Right ventricle myocardium superior (tissue), 1 donor: ENCODE measurements around the gene NUDT13. TPM values are rescaled to one million over a fixed set of nuclear protein-coding genes. Genes with fewer than 3 reads are reported as not detected.
A peak's percentile ranks its signal among the peaks of the same experiment; 100 is the strongest.

Source experiments
- ATAC-seq: fragments of 200-7000 bp; cut with Tn5 transposase; one replicate; pipeline ENCODE4 v1.9.1; 2020; ENCODE audit warnings: mild to moderate bottlenecking; ENCODE audit not compliant: poor library complexity
- DNase-seq: peaks from one replicate; pipeline ENCODE4 v3.0.0-alpha.2; 2020
- intact Hi-C: fragments of 100-400 bp; cut with DNase I; formaldehyde crosslinking; loops from one replicate; pipeline ENCODE4 v1.11.2; 2022
- long read RNA-seq: library from polyadenylated mRNA; unstranded; transcript quantifications from one replicate; pipeline ENCODE4 v2.0.0, GENCODE V29; 2021
- total RNA-seq: library from RNA; stranded (reverse); fragmentation: NEBNext Ultra II Directional; extraction: Animal tissue kit (Norgen Biotek cat#: 25700); gene quantifications from one replicate; pipeline ENCODE4 v1.2.1, GENCODE V29; 2021
- donor health status: DM: no; HTN: yes; CAD: no; lungs with severe emphysema.

The NUDT13 gene
- total RNA-seq = 4.1 TPM
- long read RNA-seq, partial matches to known transcripts = 0 of 7 reads
- long read RNA-seq, other reads (novel, unspliced or antisense) = 3 of 7 reads

GRCh38 chr10:73110345-73110849 lies at the start of gene NUDT13:
TSS of gene NUDT13 (plus strand) at chr10:73110455. CDS start at chr10:73114366, 3,911 bp downstream.
- ATAC-seq (peak; percentile 97), DNase-seq (peak; percentile 61)
- intact Hi-C loops = no loop called here

- intact Hi-C loops = no loop called here
- ATAC-seq (peak; percentile 47), DNase-seq (no peak)
Measured at GRCh38 chr10:73060738-73061635, 49.3 kb upstream of the NUDT13 start.

GRCh38 chr10:73061743-73062142 lies 48.5 kb upstream of the NUDT13 start:
- DNase-seq (no peak), ATAC-seq (peak; percentile 30)
- intact Hi-C loops = no loop called here

- ATAC-seq (no peak), DNase-seq (no peak)
- intact Hi-C loops = no loop called here
Measured at GRCh38 chr10:73065441-73065840, 44.8 kb upstream of the NUDT13 start.

GRCh38 chr10:73073627-73074026 lies 36.6 kb upstream of the NUDT13 start:
- no peak for ATAC-seq

GRCh38 chr10:73075829-73076228 lies 34.4 kb upstream of the NUDT13 start:
- DNase-seq = no peak
- intact Hi-C loops = no loop called here
- ATAC-seq = no peak

More at GRCh38 chr10:73073627-73074026, 36.6 kb upstream of the NUDT13 start:
- DNase-seq = no peak
- intact Hi-C loops = no loop called here

DNA sequence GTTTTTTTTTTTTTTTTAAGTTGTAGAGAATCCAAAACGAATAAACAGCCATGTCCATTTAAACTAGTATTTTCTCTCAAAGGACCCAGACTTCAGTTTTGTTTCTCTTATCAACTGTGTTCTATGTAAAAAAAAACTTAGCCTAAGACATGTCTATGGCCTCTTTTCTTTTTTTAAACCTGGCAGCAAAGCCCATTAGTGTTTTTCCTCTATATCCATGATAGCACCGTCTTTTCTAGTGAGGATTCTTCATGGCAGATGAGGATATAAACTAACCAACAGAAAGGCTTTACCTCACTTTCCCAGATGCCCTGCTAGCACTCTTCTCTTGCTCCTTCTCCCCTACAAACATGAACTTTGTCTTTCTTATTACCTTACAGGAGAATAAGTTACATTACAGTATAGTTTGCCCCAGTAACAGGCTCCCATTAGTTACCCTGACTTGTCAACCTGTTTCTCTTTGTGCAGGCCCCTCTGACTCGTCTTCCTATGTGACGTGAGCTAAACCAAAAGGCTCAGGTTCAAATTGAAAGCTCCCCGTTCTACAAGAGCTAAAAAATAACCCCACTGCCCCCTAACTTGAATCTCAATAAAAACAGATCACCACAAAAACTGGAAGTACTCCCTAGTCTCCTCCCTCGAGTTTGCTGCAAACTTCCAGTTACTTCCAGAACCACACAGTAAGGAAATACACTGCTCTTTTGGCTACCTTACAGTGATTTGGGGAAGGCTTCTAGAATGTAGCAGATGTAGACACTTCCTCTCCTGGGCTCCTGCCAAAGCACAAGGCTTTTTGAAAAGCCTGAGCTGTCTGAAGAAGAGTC lies 33.7 kb upstream of the NUDT13 start:
- peak; percentile 56 for DNase-seq
- peak; percentile 83 for ATAC-seq
- intact Hi-C loops = no loop called here

GRCh38 chr10:73079779-73080541 lies 30.3 kb upstream of the NUDT13 start:
- no peak for ATAC-seq
- intact Hi-C loops = no loop called here

GRCh38 chr10:73083221-73083620 lies 27.0 kb upstream of the NUDT13 start:
- no peak for DNase-seq
- peak; percentile 35 for ATAC-seq

More at GRCh38 chr10:73079779-73080541, 30.3 kb upstream of the NUDT13 start:
- DNase-seq = no peak

DNA sequence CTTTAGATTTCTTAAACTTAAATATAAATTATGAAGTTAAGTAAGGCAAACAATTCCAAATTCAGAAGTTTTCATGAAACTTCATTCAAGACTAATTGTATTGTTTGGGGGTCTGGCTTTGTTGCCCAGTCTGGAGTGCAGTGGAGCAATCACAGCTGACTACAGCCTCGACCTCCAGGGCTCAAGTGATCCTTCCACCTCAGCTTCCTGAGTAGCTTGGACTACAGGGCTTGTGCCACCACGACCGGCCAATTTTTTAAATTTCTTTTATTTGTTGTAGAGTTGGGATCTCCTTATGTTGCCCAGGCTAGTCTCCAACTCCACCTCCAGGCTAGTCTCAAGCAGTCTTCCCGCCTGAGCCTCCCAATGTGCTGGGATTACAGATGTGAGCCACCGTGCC lies 26.0 kb upstream of the NUDT13 start:
- DNase-seq (no peak), ATAC-seq (no peak)
- intact Hi-C loops = no loop called here

More at GRCh38 chr10:73083221-73083620, 27.0 kb upstream of the NUDT13 start:
- intact Hi-C loops = no loop called here

DNA sequence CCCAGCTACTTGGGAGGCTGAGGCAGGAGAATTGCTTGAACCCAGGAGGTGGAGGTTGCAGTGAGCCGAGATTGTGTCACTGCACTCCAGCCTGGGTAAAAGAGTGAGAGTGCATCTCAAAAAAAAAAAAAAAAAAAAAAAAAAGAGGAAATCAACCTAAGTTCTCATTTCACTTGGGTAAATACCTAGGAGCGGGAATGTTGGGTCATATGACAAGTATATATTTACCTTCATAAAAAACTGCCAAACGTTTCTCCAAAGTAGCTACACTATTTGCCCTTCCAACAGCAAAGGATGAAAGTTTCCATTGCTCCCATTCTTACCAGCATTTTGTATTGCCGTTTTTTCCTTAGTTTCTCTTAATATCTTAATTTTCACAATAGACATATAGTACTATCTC lies 23.4 kb upstream of the NUDT13 start:
- intact Hi-C loops = no loop called here
- DNase-seq = no peak
- no peak for ATAC-seq

DNA sequence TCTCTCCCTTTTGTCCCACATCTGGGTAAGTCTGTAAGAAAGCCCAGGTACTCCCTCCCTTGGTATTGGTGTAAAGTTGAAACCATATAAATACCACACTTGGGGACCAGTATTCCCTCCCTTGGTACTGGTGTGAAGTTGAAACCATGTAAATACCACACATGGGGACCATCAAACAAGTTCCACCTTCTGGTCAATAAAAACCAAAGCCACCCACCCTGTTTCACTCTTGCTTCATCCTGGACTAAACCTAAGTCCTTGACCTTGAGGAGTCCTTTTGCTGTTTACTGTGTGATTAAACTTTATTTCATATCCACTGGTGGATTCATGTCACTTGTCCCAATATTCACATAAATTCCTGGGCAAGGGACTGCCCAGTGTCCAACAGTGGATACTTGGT lies 22.0 kb upstream of the NUDT13 start:
- intact Hi-C loops = no loop called here
- no peak for ATAC-seq
- no peak for DNase-seq

GRCh38 chr10:73092830-73093229 lies 17.4 kb upstream of the NUDT13 start:
- ATAC-seq = no peak
- DNase-seq = no peak
- intact Hi-C loops = no loop called here

GRCh38 chr10:73093922-73094850 lies 16.1 kb upstream of the NUDT13 start:
- DNase-seq (no peak), ATAC-seq (no peak)
- intact Hi-C loops = no loop called here

GRCh38 chr10:73094986-73095480 lies 15.2 kb upstream of the NUDT13 start:
- no peak for DNase-seq
- intact Hi-C loops = loop anchor here (5.0 kb wide), 1 partner anchor 67 kb away; no protein-coding TSS in a partner anchor
- ATAC-seq = no peak

DNA sequence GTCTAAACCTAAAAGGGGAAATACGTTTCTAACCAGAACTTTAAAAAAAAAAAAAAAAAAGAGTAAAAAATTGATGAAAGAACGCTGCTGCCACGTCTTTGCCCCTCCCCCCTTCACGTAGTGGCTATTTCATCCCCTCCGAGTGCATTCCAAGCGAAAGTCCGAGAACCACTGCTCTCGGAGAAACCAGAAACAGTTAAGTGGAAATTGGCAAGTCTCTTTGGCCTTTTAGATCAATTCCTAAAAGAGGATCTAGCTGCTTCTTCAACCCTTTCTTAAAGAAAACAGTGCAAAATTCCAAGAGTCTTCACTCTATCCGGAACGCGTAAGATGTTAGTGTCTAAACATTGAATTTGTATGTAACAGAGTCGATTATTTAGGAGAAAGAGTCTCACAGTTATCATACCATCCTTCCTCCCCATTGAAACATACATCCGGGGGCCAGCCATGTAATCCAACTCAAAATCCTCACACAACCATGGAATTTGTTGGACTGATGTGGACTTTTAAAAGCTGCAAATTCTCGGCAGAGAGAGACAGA lies 14.7 kb upstream of the NUDT13 start:
- DNase-seq (peak; percentile 53), ATAC-seq (peak; percentile 14)
- intact Hi-C loops = loop anchor here (5.0 kb wide), 1 partner anchor 67 kb away; no protein-coding TSS in a partner anchor

DNA sequence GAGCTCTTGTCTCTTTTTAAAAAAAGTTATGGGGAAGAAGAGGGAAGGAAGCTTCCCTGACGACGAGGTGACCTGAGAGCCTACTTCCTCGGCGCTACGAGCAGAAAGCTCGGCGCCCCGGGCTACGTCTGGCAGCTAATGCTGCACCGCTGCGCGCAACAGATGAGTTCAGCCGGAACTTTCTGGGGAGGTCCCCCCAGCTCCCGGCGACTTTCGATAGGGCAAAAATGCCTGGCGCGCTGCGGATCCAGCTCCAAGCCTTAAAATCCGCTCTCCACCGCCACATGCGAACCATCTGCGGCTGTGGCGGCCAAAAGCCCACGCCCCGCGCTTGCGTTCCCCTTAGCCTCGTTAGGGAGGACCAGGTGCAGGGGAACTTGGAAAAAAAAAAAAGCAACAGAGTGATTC lies 14.2 kb upstream of the NUDT13 start:
- ATAC-seq (peak; percentile 65), DNase-seq (peak; percentile 83)
- intact Hi-C loops = loop anchor here (5.0 kb wide), 1 partner anchor 66 kb away; no protein-coding TSS in a partner anchor
